Neural progenitor cell (in vitro differentiated cells): Measurements from ENCODE around the gene ANAPC16.

Experiments used
- EZH2 ChIP-seq: fragments of 200-600 bp; sonication (generic); IDR thresholded peaks from 2 replicates; pipeline ENCODE4 v1.6.1; 2017; ENCODE audit warnings: antibody characterized with exemption, mild to moderate bottlenecking, moderate library complexity
- EZH2phosphoT487 ChIP-seq: fragments of 200-600 bp; sonication (generic); IDR thresholded peaks from 2 replicates; pipeline ENCODE4 v1.6.1; 2017; ENCODE audit warnings: antibody characterized with exemption
- TF ChIP-seq, protein P1 (sequence below): fragments of 200-600 bp; sonication (generic); IDR thresholded peaks from 2 replicates; pipeline ENCODE4 v1.5.1; 2017; ENCODE audit warnings: antibody characterized with exemption, mild to moderate bottlenecking

DNA sequence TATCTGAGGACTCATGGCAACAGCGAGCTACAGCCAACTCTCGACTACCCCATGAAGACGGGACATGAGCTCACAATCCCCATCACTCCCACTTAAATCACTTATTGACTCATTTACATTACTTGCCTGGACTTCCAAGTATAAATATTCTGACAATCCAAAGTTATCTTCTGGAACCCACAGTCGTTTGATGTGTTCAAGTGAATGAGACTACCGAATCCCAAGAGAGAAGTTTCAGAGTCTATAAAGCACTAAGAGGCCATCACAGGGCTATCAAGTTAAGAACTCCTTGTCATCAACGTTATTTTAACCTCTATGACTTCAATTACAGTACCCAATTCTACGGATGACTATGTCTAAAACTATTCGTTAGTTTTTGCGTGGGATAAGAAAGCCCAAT, 11.5 kb upstream of the ANAPC16 start:
- TF ChIP-seq EZH2 = no peak
- TF ChIP-seq EZH2phosphoT487 = no peak
- TF ChIP-seq, protein P1, sequence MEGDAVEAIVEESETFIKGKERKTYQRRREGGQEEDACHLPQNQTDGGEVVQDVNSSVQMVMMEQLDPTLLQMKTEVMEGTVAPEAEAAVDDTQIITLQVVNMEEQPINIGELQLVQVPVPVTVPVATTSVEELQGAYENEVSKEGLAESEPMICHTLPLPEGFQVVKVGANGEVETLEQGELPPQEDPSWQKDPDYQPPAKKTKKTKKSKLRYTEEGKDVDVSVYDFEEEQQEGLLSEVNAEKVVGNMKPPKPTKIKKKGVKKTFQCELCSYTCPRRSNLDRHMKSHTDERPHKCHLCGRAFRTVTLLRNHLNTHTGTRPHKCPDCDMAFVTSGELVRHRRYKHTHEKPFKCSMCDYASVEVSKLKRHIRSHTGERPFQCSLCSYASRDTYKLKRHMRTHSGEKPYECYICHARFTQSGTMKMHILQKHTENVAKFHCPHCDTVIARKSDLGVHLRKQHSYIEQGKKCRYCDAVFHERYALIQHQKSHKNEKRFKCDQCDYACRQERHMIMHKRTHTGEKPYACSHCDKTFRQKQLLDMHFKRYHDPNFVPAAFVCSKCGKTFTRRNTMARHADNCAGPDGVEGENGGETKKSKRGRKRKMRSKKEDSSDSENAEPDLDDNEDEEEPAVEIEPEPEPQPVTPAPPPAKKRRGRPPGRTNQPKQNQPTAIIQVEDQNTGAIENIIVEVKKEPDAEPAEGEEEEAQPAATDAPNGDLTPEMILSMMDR = no peak
